ENCODE measurements around the gene CCT4.
"Not testable (repeated sequence)": the region's sequence is repeated elsewhere in the genome, so short reads cannot be mapped to it uniquely, and the experiment has no call there.

The CCT4 gene

GRCh38 chr2:61888267-61889055 lies at the start of gene CCT4:
TSS of gene CCT4 (minus strand) at chr2:61888656. CDS start at chr2:61888507, 149 bp downstream.
- peak; percentile 89 for DNase-seq

DNA sequence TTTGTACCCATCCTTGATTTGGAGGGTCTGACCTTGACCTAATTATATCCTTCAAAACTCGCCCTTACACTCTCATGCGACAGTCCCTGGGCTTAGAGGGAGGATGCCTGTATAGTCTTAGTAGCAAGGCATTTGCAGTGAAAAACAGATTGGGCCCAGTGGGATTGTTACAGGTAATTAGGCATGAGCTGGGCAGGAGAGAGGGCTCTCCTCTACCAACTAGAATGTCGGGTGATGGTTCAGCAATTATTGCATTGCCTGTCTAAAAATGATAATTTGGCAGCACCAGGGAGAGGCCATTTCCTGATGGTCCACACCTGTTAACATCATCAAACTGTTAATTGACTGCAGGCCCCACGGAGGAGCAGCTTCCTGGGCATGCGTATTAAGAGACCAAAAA lies 49.4 kb upstream of the CCT4 start:
- no peak for DNase-seq

DNA sequence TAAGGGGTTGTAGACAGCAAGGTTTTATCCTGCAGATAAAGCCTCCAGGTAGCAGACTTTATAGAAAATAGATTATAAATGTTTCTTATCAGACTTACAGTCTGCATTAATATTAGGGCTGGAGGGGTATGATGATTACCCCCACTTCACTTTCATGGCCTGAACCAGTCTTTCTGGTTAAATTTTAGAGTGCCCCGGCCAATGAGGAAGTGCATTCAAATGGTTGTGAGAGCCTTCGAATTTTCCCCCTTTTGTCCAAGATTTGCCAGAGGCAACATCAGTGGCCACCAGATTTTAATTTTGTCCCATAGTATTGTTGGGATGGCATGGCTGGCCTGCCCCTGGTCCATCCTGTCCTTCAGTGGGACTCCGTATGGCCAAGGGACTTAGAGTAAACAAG lies 48.6 kb upstream of the CCT4 start:
- no peak for DNase-seq

DNA sequence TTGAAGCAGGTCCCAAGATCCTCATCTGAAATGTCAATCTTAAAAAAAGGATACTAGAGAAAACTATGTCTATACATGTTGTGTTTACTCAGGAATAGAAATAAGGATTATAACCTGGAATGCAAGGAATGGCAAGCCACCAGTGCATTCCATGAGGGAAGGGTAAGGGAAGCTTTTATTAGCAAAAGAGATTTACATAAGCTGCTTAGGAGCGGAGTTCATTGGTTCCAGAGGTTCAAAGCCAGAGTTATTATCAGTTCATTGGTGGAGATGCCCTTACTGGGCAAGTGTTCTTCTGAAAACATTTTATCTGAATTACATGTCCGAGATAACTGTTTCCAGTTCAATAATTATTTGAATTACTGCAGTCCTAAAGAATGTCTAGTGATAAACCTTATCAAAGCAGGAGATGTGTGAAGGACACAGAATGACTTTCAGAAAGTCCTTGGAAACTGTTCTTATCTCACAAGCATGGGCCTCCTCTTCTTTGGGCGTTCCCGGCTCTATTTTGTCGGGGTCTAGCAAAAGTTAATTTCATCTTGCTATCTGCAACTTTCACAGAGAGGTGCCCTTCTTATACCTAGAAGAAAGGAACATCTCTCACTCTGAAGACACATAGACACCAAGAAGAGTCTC lies 40.5 kb upstream of the CCT4 start:
- no peak for DNase-seq

DNA sequence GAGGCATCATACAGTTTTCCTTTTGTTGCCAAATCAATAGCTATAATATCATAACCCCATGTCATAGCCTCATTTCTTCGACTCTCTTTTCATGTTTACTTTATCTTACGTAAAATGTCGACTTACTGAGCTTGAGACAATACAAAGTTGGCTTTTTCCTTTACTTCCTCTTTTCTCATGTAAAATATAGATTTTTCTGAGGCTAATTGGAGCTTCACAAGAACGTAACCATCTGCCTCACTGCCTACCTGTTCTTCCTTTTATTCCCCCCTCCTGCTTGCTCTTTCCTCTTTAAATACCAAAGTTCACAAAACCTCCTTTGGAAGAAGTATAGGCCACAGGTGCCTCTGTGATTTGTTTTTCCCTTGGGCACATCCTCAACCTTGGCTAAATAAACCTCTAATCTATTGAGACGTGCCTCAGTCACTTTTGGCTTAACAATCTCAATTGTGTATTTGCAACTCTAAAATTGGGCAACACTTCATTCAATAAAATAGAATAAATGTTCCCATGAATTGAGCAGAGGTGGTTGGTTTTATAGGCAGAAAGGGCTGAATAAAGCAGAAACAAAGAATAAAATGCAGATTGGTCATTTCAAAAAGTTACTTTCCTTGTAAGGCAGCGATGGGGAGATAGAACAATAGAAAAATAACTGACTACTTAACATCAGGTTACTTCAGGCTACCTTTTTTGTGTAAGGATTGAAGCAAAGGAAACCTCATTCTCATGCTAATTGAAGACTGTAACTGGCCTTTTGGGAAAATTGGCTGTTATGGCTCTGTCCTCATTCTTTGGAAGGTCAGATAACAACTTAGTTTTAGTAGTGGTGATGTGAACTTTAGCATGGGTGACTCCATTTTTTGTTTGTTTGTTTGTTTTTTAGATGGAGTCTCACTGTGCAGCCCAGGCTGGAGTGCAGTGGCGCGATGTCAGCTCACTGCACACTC lies 38.3 kb upstream of the CCT4 start:
- DNase-seq, result no peak

GRCh38 chr2:61924895-61925663 lies 36.6 kb upstream of the CCT4 start:
- DNase-seq, result no peak

GRCh38 chr2:61922714-61923113 lies 34.3 kb upstream of the CCT4 start:
- no peak for DNase-seq

DNA sequence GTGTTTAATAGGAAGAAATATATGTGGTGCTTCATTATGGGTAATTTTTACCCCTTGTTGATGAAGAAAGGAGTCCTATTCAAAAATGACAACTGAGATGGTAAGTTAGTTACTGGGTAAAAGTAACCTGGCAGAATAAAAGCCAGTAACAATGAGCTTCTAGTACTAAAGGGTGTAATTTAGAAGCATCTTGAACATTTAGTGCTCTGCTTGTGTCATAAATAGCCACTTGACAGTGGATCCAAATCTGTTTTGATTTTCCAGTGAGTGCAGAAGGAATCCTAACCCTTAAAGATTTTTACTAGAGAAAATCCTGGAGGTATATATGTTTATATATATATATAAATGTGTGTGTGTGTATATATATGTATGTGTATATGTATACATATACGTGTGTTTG lies 32.1 kb upstream of the CCT4 start:
- no peak for DNase-seq

- not testable (repeated sequence) for DNase-seq
These were observed 26.3 kb upstream of the CCT4 start for GRCh38 chr2:61914794-61915193.

DNA sequence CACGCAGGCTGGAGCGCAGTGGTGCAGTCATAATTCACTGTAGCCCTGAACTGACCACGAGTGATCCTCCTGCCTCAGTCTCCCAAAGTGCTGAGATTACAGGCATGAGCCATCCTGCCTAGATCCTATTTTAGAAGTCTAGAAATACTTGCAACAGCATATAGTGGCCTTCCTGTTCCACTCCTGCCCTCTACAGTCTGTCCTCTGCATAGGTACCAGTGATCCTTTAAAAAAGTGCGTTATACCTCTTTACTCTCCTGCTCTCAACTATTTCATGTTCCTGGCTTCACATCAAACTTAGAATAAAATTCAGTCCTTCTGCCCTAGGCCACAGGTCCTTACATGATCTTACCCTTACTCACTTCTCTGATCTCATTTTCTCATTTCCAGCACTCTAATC lies 23.1 kb upstream of the CCT4 start:
- DNase-seq, result no peak

DNA sequence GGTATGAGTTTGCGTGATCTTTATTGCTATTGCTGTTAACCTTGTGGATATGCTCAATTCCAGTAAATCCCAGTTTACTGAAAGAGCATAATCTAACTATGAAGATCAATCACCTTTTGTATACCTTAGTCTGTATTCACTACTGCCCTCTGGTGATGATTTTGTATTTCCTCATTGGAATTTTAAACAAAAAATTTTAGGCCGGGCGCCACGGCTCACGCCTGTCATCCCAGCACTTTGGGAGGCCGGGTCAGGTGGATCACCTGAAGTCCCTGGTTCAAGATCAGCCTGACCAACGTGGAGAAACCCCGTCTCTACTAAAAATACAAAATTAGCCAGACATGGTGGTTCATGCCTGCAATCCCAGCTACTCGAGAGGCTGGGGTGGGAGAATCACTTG lies 22.1 kb upstream of the CCT4 start:
- no peak for DNase-seq

DNA sequence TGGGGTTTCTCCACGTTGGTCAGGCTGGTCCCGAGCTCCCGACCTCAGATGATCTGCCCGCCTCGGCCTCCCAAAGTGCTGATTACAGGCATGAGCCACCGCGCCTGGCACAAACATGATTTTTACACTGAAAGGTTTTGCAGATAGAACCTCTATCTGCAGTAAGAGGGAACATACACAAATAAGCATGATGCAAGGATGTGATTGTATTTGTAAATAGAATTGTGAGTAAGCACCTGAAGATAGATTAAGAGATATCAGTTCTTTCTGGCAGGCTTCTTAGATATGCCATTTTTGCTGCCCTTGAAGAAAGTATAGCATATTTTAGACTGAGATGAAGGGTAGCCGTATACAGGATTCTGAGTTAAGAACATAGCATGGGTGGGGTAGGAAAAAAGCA lies 20.7 kb upstream of the CCT4 start:
- no peak for DNase-seq

DNA sequence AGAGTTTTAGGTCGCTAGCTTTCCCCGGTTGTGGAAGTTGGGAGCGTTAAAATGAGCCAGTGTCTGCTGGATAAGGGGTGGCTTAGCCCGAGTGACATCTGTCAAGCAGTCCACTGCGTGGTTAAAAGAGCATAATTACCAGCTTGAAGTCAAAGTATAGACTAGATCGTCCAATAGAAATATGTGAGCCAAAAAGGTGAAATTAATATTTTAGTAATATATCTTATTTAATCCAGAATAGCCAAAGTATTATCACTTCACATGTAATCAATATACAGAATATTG lies 17.7 kb upstream of the CCT4 start:
- DNase-seq, result no peak

DNA sequence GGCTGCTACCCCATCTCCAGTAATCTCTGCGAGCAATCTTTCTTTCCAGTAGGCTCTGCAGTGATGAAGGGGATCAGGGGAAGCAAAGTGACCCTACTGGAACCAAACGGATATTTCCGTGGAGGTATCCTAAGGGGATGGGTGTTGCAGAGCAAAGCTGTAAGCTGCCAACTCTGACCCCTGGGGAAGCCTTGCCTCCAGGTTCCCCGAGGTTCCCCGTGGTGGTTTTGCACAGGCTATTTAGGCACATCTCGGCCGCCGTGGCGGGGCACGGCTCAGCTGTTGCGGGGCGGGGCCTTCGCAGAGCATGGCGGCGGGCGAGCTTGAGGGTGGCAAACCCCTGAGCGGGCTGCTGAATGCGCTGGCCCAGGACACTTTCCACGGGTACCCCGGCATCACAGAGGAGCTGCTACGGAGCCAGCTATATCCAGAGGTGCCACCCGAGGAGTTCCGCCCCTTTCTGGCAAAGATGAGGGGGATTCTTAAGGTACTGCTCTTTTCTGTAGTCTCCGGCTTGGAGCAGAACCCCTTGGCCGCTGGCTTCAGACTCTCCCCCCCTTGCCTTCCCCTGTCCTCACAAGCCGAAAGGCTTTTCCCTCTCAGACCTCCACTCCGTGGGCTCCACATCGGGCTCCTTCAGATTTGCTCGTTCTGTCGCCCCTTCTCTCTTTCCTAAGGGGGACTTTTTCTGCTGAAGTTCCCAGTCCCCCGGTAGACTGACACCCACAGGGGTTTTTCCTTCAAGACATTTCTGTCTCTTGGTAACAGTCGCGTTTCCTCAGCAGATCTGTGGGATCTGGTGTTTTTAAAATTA lies 17.1 kb upstream of the CCT4 start, which contains the start of gene COMMD1:
Gene COMMD1 (plus strand): TSS at position 303 of the 814 bp plus-strand sequence. CDS start 5 bp downstream, at position 308.
- peak; percentile 79 for DNase-seq

GRCh38 chr2:61900281-61900680 lies 11.8 kb upstream of the CCT4 start:
- no peak for DNase-seq

- no peak for DNase-seq
These were observed 10.4 kb upstream of the CCT4 start for GRCh38 chr2:61898810-61899209.

- DNase-seq, result no peak
These were observed 664 bp downstream of the CCT4 start for GRCh38 chr2:61887717-61888266.

DNA sequence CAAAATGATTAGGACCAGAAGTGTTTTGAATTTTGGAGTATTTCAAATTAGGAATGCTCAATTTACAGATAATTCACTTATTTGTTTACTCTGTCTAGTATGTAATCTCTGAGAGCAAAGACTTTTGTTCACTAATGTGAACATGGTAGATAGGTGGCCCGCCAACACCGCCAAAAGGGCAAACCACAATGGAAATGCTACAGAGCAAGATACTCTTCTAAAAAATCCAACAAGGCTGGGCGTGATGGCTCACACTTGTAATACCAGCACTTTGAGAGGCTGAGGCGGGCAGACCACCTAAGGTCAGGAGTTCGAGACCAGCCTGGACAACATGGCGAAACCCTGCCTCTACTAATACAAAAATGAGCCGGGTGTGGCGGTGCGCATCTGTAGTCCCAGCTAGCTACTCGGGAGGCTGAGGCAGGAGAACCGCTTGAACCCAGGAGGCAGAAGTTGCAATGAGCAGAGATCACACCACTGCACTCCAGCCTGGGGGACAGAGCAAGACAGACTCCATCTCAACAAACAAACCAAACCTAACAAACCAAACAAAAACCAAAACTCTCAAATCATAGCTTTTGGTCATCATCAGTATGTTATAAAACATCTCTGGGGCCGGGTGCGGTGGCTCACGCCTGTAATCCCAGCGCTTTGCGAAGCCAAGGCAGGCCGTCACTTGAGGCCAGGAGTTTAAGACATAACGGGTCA lies 2.4 kb downstream of the CCT4 start:
- no peak for DNase-seq

- DNase-seq, result no peak
These were observed 5.6 kb downstream of the CCT4 start for GRCh38 chr2:61882850-61883249.

- DNase-seq, result not testable (repeated sequence)
These were observed 9.1 kb downstream of the CCT4 start for GRCh38 chr2:61879351-61879750.

DNA sequence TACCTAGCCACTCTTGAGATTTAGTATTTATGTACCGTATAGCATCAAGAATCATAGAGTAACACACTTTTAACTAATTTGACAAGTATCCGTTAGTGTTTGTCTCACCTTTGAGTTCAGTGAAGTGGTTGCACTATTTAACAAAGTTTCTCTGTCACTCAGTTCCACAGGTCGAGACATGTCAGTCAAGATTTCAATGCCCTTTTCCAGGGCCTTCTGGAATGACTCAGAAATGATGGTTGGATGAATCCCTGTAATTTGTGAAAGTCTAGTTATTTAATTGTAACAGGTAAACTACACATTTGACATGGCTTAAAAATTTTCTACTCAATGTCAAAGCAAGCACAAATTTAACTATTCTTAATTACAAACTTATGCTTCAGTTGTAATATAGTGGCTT lies 9.7 kb downstream of the CCT4 start:
- no peak for DNase-seq
